ENCODE measurements around the gene TMEM214.

GRCh38 chr2:27070653-27071276 is 38.0 kb downstream of the TMEM214 start:
- no peak for TF ChIP-seq PKNOX1 (IDR thresholded peaks at IDR 0.05)
- TF ChIP-seq FOXM1 (IDR thresholded peaks at IDR 0.05; ENCODE audit: borderline replicate concordance) = no peak
- no peak for TF ChIP-seq SUZ12 (IDR thresholded peaks at IDR 0.05)
- TF ChIP-seq NFRKB (IDR thresholded peaks at IDR 0.05) = no peak
- no peak for TF ChIP-seq FOXA1 (IDR thresholded peaks at IDR 0.05)
- no peak for TF ChIP-seq HDGF (IDR thresholded peaks at IDR 0.05; ENCODE audit: borderline replicate concordance)
- no peak for TF ChIP-seq CTBP1 (IDR thresholded peaks at IDR 0.05; ENCODE audit: borderline replicate concordance)
- no peak for TF ChIP-seq L3MBTL2 (conservative IDR thresholded peaks at IDR 0.05)
- no peak for TF ChIP-seq ZNF384 (IDR thresholded peaks at IDR 0.05)
- TF ChIP-seq TARDBP (IDR thresholded peaks at IDR 0.05) = no peak
- TF ChIP-seq FOXK2 (IDR thresholded peaks at IDR 0.05) = no peak
- TF ChIP-seq SP1 (IDR thresholded peaks at IDR 0.05) = no peak
